NB4 (cell line): ENCODE results near the gene OCSTAMP.
A peak's percentile ranks its signal among the peaks of the same experiment; 100 is the strongest.

ENCODE experiments used
- DNase-seq: peaks from one replicate; pipeline ENCODE4 v3.0.0; 2010; ENCODE audit warnings: low read depth
- H3K4me3 ChIP-seq: one replicate; pipeline ENCODE4 v1.5.1; 2011; ENCODE audit warnings: mild to moderate bottlenecking, low read depth, low read length, moderate library complexity
- CTCF ChIP-seq: IDR thresholded peaks from one replicate; pipeline ENCODE4 v1.5.1; 2012; ENCODE audit warnings: low read depth, low read length
- MYC ChIP-seq: IDR thresholded peaks from 2 replicates; pipeline ENCODE4 v1.6.1; 2011; ENCODE audit warnings: low read depth, low read length
- POLR2A ChIP-seq: IDR thresholded peaks from 2 replicates; pipeline ENCODE4 v1.6.1; 2011; ENCODE audit warnings: mild to moderate bottlenecking; ENCODE audit not compliant: insufficient read length; ENCODE audit errors: extremely low read depth
- TF ChIP-seq, protein P1 (sequence below): IDR thresholded peaks from 2 replicates; pipeline ENCODE4 v1.6.1; 2011; ENCODE audit warnings: low read depth, low read length

The OCSTAMP gene

DNA sequence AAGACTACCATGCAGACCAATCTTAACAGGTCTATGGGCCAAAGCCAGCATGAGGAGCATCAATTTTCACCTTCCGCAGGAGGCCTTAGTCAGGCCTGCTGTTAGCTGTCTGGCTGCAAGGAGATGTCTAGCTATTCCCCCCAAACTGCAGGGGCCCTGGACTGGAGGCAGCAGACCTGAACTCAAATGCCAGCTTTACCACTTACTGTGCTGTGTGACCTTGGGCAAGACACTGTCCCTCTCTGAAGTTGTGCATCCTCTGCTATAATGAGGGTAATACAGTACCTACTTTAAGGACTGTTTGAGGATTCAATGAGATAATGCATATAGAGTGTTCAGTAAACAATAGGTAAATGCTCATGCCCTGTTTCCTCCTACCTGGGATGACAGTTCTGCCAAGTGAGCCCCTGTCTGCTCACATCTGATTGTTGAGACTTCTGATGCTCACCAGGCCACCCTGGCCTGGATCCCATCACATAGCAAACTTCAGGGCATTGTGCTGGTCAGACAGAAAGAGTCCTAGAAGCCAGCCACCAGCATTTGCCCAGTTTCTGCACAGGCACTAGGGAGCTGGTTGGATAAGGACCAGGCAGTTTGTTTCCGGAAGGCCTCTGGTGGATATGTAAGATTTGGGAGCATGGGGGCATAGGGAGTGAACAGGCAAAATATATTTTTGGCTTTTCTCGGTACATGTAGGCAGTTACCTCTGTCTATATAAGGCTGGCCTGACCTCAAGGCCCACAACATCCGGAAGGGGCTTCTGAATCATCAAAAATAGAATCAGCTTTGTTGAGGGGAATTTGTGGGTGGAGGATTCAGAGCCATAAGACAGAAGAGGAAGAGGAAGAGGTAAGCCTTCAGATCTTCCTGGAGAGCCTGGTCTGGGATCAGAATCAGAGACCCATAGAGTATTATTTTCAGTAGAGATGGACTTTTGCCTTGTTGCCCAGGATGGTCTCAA lies 2.3 kb upstream of the OCSTAMP start:
- peak overlapping the region; percentile 26 for H3K4me3 ChIP-seq
- TF ChIP-seq POLR2A = no peak
- no peak for TF ChIP-seq CTCF
- no peak for TF ChIP-seq MYC
- TF ChIP-seq, protein P1, sequence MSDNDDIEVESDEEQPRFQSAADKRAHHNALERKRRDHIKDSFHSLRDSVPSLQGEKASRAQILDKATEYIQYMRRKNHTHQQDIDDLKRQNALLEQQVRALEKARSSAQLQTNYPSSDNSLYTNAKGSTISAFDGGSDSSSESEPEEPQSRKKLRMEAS = no peak
- peak; percentile 94 for DNase-seq

- DNase-seq = peak; percentile 61
- H3K4me3 ChIP-seq = no peak overlapping the region
- no peak for TF ChIP-seq CTCF
- TF ChIP-seq POLR2A = no peak
- TF ChIP-seq, protein P1 = no peak
- no peak for TF ChIP-seq MYC
Observed at GRCh38 chr20:46551522-46552381, 1.3 kb upstream of the OCSTAMP start.

GRCh38 chr20:46549188-46549972 lies 1.1 kb downstream of the OCSTAMP start:
- peak; percentile 60 for DNase-seq
- no peak overlapping the region for H3K4me3 ChIP-seq
- TF ChIP-seq, protein P1 = no peak
- peak; percentile 22 for TF ChIP-seq CTCF

DNA sequence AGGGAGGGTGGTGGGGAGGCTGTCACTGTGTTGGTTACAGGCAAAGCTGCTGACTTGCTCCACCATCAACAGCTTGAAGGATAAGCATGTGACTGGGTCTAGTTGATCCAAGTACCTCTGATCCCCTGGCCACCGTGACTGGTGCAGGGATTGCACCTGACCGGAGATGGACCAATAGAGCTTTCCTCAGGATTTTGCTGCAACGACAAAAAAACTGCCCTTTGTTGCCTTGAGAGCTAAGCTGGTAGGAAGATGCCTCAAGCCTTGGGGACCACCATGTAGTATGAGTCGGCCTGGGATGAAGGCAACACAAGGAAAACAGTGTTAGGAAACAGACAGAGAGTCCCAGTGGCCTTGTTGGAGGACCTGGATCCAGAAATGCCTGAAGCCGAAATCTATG lies 1.8 kb downstream of the OCSTAMP start:
- DNase-seq = no peak
- TF ChIP-seq, protein P1 = no peak
- TF ChIP-seq MYC (no peak), CTCF (no peak), POLR2A (no peak)
- H3K4me3 ChIP-seq = no peak overlapping the region

DNA sequence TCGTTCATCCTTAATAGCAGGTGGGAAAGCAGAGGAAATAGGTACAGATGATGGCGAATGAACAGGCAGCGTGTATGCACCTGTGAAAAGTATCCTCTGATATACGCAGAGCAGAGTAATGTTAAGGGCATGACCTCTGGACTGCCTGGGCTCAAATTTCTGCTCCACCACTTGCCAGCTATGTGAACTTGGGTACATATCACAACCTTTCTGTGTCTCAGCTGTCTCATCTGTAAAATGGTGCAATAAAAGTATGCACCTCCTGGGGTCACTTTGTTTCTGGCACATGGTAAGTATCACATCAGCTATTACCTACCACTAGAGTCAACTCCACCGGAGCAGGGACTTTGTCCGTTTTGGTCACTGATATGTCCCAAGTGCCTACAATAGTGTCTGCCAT lies 2.5 kb downstream of the OCSTAMP start:
- TF ChIP-seq CTCF (no peak), MYC (no peak), POLR2A (no peak)
- TF ChIP-seq, protein P1 = no peak
- no peak overlapping the region for H3K4me3 ChIP-seq
- no peak for DNase-seq
